ENCODE results near the gene FREM3.
"Not testable (repeated sequence)": the region's sequence is repeated elsewhere in the genome, so short reads cannot be mapped to it uniquely, and the experiment has no call there.

FREM3 gene

GRCh38 chr4:143581331-143581946 lies 119.0 kb downstream of the FREM3 start:
- DNase-seq (no peak), ATAC-seq (no peak)

- DNase-seq (no peak), ATAC-seq (no peak)
Measured at GRCh38 chr4:143575331-143575730, 125.1 kb downstream of the FREM3 start.

- peak; percentile 81 for ATAC-seq
Measured at GRCh38 chr4:143564472-143564871, 136.0 kb downstream of the FREM3 start.

GRCh38 chr4:143559757-143560147 lies 140.7 kb downstream of the FREM3 start:
- peak; percentile 42 for DNase-seq
- peak; percentile 2 for ATAC-seq

More at GRCh38 chr4:143564472-143564871, 136.0 kb downstream of the FREM3 start:
- no peak for DNase-seq

- ATAC-seq (peak; percentile 76), DNase-seq (peak; percentile 71)
Measured at GRCh38 chr4:143558823-143559756, 141.4 kb downstream of the FREM3 start.

GRCh38 chr4:143558286-143558685 lies 142.2 kb downstream of the FREM3 start:
- DNase-seq, result no peak
- no peak for ATAC-seq

- no peak for DNase-seq
- ATAC-seq, result no peak
Measured at GRCh38 chr4:143555676-143556075, 144.8 kb downstream of the FREM3 start.

- ATAC-seq (peak; percentile 33), DNase-seq (no peak)
Measured at GRCh38 chr4:143554728-143555597, 145.5 kb downstream of the FREM3 start.

- DNase-seq (no peak), ATAC-seq (no peak)
Measured at GRCh38 chr4:143549928-143550327, 150.5 kb downstream of the FREM3 start.

- peak; percentile 14 for DNase-seq
- ATAC-seq, result no peak
Measured at GRCh38 chr4:143539670-143540023, 160.8 kb downstream of the FREM3 start.

- ATAC-seq (peak; percentile 59), DNase-seq (no peak)
Measured at GRCh38 chr4:143538979-143539669, 161.4 kb downstream of the FREM3 start.

- DNase-seq (no peak), ATAC-seq (no peak)
Measured at GRCh38 chr4:143531788-143532491, 168.5 kb downstream of the FREM3 start.

- ATAC-seq (peak; percentile 6), DNase-seq (no peak)
Measured at GRCh38 chr4:143531380-143531779, 169.1 kb downstream of the FREM3 start.

GRCh38 chr4:143528046-143528445 lies 172.4 kb downstream of the FREM3 start:
- ATAC-seq, DNase-seq: not testable (repeated sequence)
